Non-pigmented ciliary epithelial cell (primary cell): ENCODE measurements around the gene DIPK1B.
"Not testable (repeated sequence)": the region's sequence is repeated elsewhere in the genome, so short reads cannot be mapped to it uniquely, and the experiment has no call there.

Experiments
- DNase-seq: peaks from one replicate; pipeline ENCODE4 v3.0.0-alpha.2; 2010; ENCODE audit warnings: low read depth

Gene DIPK1B

DNA sequence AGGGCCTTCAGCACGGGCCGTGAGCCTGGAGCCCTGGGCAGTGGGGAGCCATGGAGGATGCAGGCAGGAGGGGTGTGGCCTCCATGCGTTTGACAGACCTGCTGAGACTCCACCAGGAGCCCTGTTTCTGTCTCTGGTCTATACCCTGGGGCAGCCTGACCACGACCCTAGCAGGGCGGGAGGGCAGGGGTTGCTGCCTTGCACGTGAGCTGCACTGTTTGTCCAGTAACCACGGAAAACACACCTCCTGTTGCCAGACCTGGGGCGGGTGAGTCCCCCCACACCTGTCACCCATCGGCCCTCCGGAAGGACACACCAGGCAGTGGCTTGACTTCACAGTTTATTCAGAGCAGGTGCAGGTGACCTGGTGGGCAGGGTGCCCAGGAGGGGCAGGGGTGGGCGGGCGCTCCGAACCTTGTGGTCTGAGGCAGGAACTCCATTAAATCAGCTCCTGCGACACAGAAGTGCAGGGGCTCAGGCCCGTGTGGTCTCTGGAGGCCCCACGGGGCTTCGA is 41.7 kb downstream of the DIPK1B start:
- DNase-seq, result no peak

DNA sequence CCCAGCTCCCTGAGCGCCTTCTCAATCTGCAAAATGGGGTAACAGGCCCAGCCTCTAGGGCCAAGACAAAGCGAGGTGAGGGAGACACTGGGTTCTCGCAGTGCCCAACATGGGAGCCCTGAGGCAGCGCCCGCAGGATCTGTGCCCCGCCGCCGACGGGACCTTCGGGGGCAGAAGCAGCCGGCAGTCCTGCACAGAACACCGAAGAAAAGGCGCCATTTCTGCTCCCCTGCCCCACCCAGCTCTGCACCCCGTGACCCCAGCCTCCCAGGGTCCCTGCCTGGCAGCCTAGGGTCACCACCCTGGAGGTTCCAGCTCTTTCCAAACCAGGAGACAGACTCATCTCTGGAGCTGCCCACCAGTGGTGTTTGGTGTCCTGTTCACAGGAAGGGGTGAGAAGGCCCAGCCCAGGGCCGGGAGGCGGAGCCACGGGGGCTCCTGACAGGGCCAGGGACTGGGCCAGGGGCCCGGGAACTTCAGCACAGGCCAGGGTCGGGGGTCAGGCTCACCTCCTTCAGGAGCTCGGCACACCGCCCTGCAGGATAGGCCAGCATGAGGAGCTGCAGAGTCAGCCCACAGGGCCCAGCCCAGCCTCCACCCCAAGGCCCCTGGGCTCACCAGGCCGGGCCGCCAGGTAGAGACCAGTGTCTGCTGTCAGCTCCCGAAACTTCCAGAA is 42.4 kb downstream of the DIPK1B start:
- no peak for DNase-seq

GRCh38 chr9:136755302-136756133 is 43.1 kb downstream of the DIPK1B start:
- DNase-seq, result not testable (repeated sequence)

GRCh38 chr9:136756134-136756438 is 43.7 kb downstream of the DIPK1B start:
- DNase-seq, result no peak

- no peak for DNase-seq
These were observed 44.5 kb downstream of the DIPK1B start for GRCh38 chr9:136756836-136757235.

DNA sequence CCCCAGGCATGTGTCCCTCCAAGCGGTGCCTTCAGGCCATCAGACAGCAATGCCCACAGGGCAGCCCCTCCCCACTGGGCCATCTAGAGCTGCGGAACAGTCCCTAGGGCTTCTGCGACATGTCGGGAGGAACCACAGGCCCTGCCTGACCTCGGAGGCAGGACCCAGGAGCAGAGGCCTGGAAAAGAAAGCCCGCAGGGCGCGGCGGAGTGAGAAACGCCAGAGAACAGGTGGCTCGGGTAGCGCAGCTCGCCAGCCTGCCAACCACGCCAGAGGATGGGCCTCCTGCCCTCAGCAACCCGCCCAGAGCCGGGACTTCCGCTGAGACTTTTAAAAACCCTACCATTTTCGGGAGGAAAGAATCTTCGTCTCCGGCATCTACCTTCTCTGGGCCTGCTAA is 45.0 kb downstream of the DIPK1B start:
- no peak for DNase-seq

- DNase-seq, result no peak
These were observed 45.4 kb downstream of the DIPK1B start for GRCh38 chr9:136757751-136758140.

DNA sequence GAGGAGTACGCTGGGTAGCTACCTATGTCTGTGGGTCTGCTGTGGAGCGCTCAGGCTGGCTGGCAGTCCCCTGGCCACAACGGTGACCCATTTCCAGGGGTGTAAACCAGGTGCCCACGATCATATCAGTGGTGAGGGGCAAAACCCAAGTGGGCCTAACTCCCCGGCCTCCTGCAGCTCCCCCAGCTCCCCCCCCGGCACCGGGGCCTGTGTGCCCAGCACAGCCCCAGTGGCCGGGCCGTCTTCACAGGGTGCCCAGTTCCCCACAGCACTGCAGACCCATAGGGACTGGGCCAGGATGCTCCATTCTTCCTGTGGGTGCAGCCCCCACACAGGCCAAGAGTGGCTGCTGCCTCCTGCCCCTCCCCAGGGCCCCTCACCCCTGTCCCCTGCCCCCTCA is 46.6 kb downstream of the DIPK1B start:
- no peak for DNase-seq

DNA sequence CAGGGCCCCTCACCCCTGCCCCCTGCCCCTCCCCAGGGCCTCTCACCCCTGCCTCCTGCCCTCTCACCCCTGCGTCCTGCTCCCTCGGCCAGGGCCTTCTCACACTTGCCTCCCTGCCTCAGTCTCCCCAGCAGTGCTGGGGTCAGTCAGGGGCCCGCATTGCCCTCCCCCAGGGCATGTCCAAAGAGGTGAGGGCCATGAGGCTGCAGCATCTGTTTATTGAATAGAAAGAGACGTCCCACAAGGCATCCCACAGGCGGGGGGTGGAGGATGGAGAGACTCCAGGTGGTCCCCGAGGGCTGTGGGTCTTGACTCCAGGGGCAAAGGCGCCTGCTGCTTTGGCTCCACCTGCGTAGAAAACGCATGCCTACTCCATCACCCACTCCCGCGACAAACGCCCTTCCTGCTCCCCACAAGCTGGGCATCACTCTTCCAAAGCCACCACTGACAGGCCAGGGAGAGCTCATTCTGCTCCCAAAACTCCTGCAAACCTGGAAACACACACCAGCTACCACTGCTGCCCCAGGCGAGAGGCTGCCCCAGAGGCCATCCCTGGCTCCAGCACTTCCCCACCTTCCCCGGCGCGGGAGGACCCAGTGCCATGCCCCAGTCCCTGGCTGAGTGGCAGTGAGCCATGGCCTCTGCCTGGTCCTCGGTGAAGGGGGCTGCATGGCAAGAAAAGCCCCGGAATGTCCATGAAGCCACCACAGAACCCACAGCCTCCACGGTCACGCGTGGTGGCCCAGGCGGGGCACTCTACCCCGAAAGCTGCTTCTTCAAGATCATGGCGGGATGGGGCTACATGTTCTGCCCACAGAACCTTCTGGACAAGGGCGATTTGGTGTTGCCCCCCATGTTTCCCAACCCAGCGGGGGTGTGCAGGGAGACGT is 47.3 kb downstream of the DIPK1B start:
- no peak for DNase-seq

GRCh38 chr9:136760424-136760823 is 48.1 kb downstream of the DIPK1B start:
- DNase-seq, result no peak

- not testable (repeated sequence) for DNase-seq
These were observed 48.6 kb downstream of the DIPK1B start for GRCh38 chr9:136760834-136761544.

GRCh38 chr9:136761545-136761981 is 49.2 kb downstream of the DIPK1B start:
- no peak for DNase-seq

DNA sequence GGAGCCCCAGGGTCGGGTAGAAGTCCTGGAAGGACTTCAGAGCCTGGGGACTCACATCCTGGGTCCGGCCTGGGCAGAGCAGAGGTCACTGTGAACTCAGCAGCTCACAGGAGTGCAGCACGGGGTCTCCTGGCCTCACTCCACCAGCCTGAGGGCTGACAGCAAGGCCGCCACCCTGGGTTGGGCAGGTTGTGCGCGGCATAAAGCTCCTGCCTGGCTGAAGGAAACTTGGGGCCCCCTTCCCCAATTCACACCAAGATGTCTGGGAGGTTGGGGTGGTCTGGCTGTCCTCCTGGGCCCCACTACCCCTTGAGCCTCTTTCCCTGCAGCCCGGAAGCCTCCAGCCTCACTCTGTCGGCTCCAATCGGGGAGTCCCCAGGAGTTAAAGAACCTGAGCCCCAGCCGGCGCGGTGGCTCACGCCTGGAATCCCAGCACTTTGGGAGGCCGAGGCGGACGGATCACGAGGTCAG is 49.9 kb downstream of the DIPK1B start:
- no peak for DNase-seq

GRCh38 chr9:136762915-136763648 is 50.7 kb downstream of the DIPK1B start:
- DNase-seq, result no peak

DNA sequence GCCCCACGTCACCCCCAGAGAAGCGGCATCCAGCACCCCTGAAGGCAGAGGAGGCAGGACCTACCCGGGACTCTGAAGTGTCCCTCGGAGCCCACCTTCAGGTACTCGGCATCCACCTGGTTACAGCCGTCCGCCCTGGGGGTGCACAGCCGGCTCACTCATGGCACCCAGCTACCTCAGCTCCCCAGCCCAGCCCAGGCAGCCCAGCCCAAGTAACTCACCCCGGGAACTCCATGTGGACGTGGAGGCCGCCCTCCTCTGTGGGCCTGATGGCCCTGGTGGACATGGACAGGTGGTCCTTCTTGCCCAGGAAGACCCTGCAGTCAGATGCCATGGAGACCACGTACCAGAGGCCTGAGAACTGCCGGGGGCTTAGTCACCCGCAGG is 51.3 kb downstream of the DIPK1B start:
- no peak for DNase-seq

DNA sequence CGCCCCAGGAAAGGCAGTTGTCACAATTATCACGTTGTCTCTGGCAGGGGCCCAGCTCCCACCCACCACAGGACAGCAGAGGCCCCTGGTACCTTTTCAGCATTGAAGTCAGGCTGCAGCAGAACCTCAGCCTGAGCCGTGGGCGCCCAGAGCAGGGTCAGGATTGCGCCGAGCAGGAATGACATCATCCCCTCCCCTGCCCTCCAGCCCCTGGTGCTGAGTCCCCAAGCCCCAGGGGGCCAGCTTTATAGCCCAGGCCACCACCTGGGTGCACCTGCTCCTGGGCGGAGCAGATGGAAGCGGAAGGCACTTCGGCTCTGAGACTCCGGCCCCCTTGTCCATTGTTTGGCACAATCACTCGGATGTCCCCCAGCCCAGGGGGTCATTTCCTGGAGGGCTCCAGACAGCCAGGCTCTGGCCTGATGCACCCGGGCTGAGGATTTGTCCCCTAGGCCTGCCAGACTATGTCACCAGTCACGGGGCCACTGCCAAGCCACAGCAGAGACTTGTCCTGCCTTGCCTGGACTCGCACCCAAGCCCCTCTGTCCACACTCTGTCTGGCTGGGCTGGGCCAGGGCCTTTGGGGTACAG is 52.0 kb downstream of the DIPK1B start, which contains the start of gene LCN15:
Gene LCN15, minus strand, starts transcription at position 218 of the 591 bp plus-strand sequence. Its CDS starts 30 bp downstream, at position 188.
- no peak for DNase-seq

DNA sequence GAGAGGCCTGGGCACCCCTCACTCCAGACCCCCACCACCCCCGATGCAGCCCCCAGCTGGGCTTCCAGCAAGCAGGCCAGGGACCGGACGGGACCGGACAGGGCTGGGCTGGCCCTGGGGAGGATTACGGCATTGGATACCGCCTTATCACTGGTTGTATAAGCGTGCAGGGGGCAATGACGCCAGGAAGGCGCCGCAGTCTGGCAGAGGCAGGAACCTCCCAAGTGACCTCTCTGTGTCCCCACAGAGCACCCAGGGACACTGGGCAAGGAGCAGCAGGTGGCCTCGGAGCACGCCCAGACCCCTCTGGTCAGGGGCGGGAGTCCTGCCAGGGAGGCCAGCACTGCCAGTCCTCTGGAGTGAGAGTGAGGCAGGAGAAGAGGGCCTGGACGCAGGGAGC is 52.7 kb downstream of the DIPK1B start:
- no peak for DNase-seq

- DNase-seq, result not testable (repeated sequence)
These were observed 53.5 kb downstream of the DIPK1B start for GRCh38 chr9:136765745-136766409.

GRCh38 chr9:136766410-136767120 is 54.2 kb downstream of the DIPK1B start:
- not testable (repeated sequence) for DNase-seq
